ENCODE data around the gene IL1RAP.

DNA sequence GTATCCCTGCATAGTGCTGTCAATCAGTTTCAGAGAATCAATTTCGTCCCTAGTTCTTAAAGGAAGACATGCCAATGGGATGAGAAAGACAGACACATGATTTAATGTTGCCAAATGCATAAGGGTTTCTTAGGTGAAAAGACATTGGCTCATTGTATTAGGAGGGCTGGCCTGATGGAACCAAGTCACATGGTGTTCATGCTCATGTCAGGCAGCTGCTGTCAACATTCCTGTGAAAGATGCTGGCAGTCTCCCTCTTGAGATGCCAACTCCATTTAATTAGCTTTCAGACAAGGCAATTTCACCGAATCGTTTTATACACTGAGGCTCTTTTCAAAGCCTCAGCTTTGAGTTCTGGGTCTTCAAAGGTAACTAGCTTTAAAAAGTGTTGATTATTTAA lies 16.1 kb upstream of the IL1RAP start:
- TF ChIP-seq POLR2AphosphoS5 (IDR thresholded peaks at IDR 0.05; ENCODE audit: insufficient read depth in 1 of 2, low read depth in 1 of 2) = no peak
- TF ChIP-seq, protein P1, sequence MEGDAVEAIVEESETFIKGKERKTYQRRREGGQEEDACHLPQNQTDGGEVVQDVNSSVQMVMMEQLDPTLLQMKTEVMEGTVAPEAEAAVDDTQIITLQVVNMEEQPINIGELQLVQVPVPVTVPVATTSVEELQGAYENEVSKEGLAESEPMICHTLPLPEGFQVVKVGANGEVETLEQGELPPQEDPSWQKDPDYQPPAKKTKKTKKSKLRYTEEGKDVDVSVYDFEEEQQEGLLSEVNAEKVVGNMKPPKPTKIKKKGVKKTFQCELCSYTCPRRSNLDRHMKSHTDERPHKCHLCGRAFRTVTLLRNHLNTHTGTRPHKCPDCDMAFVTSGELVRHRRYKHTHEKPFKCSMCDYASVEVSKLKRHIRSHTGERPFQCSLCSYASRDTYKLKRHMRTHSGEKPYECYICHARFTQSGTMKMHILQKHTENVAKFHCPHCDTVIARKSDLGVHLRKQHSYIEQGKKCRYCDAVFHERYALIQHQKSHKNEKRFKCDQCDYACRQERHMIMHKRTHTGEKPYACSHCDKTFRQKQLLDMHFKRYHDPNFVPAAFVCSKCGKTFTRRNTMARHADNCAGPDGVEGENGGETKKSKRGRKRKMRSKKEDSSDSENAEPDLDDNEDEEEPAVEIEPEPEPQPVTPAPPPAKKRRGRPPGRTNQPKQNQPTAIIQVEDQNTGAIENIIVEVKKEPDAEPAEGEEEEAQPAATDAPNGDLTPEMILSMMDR (IDR thresholded peaks at IDR 0.05) = no peak

Data from vagina (tissue), 2 donors.